ENCODE measurements around the gene PLCL1.

- TF ChIP-seq POLR2A (IDR thresholded peaks at IDR 0.05) (no peak), CTCF (IDR thresholded peaks at IDR 0.05) (no peak)
These were observed 224.6 kb downstream of the PLCL1 start for GRCh38 chr2:198028955-198029354.

All from breast epithelium (tissue), 3 donors.